PC-9 (cell line): ENCODE measurements around the gene SNTN. TPM values are rescaled to one million over a fixed set of nuclear protein-coding genes. Genes with fewer than 3 reads are reported as not detected.
A peak's percentile ranks its signal among the peaks of the same experiment; 100 is the strongest.

Source experiments
- BruUV-seq: library from RNA; stranded (reverse); fragments of 400-500 nt; replicated peaks from 2 replicates; lab custom pipeline; 2021; lab: Mats Ljungman, UMichigan
- CTCF ChIA-PET: fragments of 300-600 bp; sonication (Branson Sonifier 250); formaldehyde crosslinking; loops from one replicate; lab custom pipeline; 2022; ENCODE audit warnings: antibody characterized with exemption; lab: Charles Lee
- POLR2A ChIA-PET: fragments of 300-600 bp; sonication (Branson Sonifier 250); formaldehyde crosslinking; loops from one replicate; lab custom pipeline; 2022; ENCODE audit warnings: antibody characterized with exemption; ENCODE audit not compliant: unreplicated experiment; lab: Charles Lee
- DNase-seq, 2 experiments: peaks; one replicate each; pipeline versions ENCODE4 v3.0.0 to v3.0.0-alpha.2; 2015 to 2022; ENCODE audit warnings: mixed read lengths in 1 of 2
- H2AFZ ChIP-seq: fragments of 200-600 bp; sonication (generic); 2 replicates; pipeline ENCODE4 v1.8.1; 2017; ENCODE audit warnings: antibody characterized with exemption
- H3F3A ChIP-seq: fragments of 200-600 bp; sonication (generic); 2 replicates; pipeline ENCODE4 v1.8.1; 2017; ENCODE audit warnings: antibody characterized with exemption, mild to moderate bottlenecking, low read depth; ENCODE audit not compliant: insufficient read depth
- H3K27ac ChIP-seq: fragments of 200-600 bp; sonication (generic); 2 replicates; pipeline ENCODE4 v1.6.1; 2016; ENCODE audit warnings: mixed run types
- H3K27me3 ChIP-seq: fragments of 200-600 bp; sonication (generic); 2 replicates; pipeline ENCODE4 v1.6.1; 2016; ENCODE audit warnings: low read depth, mixed run types; ENCODE audit not compliant: insufficient read depth
- H3K36me3 ChIP-seq: fragments of 200-600 bp; sonication (generic); 2 replicates; pipeline ENCODE4 v1.6.1; 2016; ENCODE audit warnings: low read depth, mixed run types
- H3K4me1 ChIP-seq: fragments of 200-600 bp; sonication (generic); replicated peaks from 2 replicates; pipeline ENCODE4 v1.6.1; 2016; ENCODE audit warnings: mixed run types; ENCODE audit not compliant: insufficient read depth
- H3K4me2 ChIP-seq: fragments of 200-600 bp; sonication (generic); 2 replicates; pipeline ENCODE4 v1.6.1; 2017; ENCODE audit warnings: mixed run types
- H3K4me3 ChIP-seq: fragments of 200-600 bp; sonication (generic); 2 replicates; pipeline ENCODE4 v1.6.1; 2016; ENCODE audit warnings: mixed run types
- H3K79me2 ChIP-seq: fragments of 200-600 bp; sonication (generic); 2 replicates; pipeline ENCODE4 v1.6.1; 2017; ENCODE audit warnings: low read depth, mixed run types
- H3K9me2 ChIP-seq: fragments of 200-600 bp; sonication (generic); 2 replicates; pipeline ENCODE4 v1.8.1; 2017; ENCODE audit warnings: mild to moderate bottlenecking; ENCODE audit not compliant: insufficient read depth
- H3K9me3 ChIP-seq: fragments of 200-600 bp; sonication (generic); 2 replicates; pipeline ENCODE4 v1.8.1; 2016; ENCODE audit warnings: low read depth; ENCODE audit not compliant: insufficient read depth
- H4K20me1 ChIP-seq: fragments of 200-600 bp; sonication (generic); 2 replicates; pipeline ENCODE4 v1.8.1; 2017; ENCODE audit not compliant: insufficient read depth
- CTCF ChIP-seq: fragments of 200-600 bp; sonication (generic); conservative IDR thresholded peaks from 2 replicates; pipeline ENCODE4 v1.6.1; 2017; ENCODE audit warnings: mixed run types, antibody characterized with exemption, mild to moderate bottlenecking, moderate library complexity
- EZH2 ChIP-seq: fragments of 200-600 bp; sonication (generic); IDR thresholded peaks from 2 replicates; pipeline ENCODE4 v1.8.0; 2017; ENCODE audit warnings: antibody characterized with exemption, low read depth
- intact Hi-C: fragments of 100-400 bp; cut with micrococcal nuclease; formaldehyde crosslinking; loops from one replicate; pipeline ENCODE4 v1.10.0; 2022; ENCODE audit not compliant: unreplicated experiment
- total RNA-seq: library from RNA; stranded (reverse); gene quantifications from 2 replicates; pipeline ENCODE4 v1.2.3, GENCODE V29; 2021

SNTN gene
- total RNA-seq, 1 experiment from 2014 or later = not detected

DNA sequence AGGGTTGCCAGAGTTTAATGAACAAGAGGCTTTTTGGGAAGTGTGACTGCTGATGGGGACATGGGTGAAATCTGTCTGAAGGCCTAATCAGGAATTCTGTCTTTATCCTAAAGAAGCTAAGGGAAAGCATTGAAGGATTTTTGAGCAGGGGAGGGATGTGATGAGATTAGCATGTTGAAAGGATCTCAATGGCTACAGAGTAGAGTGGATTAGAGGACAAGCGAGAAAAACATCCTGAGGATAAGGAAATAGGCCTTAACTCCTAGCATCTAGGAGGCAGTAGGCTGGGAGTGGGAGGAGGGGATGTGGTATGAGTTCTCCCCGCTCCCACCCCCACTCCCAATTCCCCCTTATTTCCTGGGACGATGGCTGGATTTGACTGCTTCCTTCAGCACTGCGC, 35.1 kb upstream of the SNTN start:
- Histone ChIP-seq H2AFZ (no peak overlapping the region), H3K79me2 (no peaks in the 10 kb centered on the region), H3K9me3 (no peaks in the 10 kb centered on the region), H3K27ac (no peak overlapping the region), H3K27me3 (no peaks in the 10 kb centered on the region; the same call in 1 of the 2 replicates), H3K4me3 (no peak overlapping the region), H4K20me1 (no peaks in the 10 kb centered on the region), H3F3A (no peaks in the 10 kb centered on the region), H3K4me1 (no peaks in the 10 kb centered on the region), H3K4me2 (no peak overlapping the region), H3K9me2 (no peaks in the 10 kb centered on the region), H3K36me3 (no peaks in the 10 kb centered on the region)
- no TSS peak for BruUV-seq
- intact Hi-C loops = no loop called here
- ChIA-PET CTCF (no interaction called here), POLR2A (interaction anchor here (0.7 kb wide), 1 partner anchor 111 kb away, joined by 7 read pairs; no protein-coding TSS in a partner anchor)
- DNase-seq = no peak
- TF ChIP-seq CTCF (no peak), EZH2 (no peak)

DNA sequence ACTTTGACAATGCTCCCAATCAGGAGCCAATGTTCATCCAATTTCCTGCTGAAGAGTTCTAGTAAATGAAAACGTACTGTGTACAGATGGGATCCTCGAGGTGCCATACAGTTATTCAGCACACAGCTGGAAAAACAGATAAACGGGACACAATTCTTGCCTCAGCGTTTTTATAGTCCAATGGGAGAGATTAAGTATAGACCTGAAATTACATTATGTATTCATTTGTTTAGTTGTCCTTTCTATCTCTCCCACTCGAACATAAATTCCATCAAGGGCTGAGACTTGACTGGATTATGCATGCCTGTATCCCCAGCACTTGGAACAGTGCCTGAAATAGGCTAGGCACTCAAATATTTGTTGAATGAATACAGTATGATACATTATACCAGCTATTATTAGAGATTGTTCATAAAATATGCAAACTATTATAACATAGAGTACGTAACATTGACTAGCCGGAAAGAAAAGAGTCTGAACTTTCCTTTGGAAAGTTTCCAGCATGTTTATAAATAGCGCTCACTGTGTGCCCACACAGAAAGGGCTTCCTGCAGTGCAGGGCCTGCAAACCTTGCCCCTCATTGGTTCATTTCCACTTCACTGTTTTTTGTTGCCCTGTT, 27.4 kb upstream of the SNTN start:
- no peaks in the 10 kb centered on the region for H3K9me2 ChIP-seq
- POLR2A ChIA-PET = no interaction called here
- H3K36me3 ChIP-seq = no peaks in the 10 kb centered on the region
- TF ChIP-seq EZH2 (no peak), CTCF (no peak)
- BruUV-seq = no TSS peak
- H4K20me1 ChIP-seq = no peaks in the 10 kb centered on the region
- H3K4me1 ChIP-seq = no peaks in the 10 kb centered on the region
- no peak overlapping the region for H3K4me2 ChIP-seq
- H3K27me3 ChIP-seq = no peaks in the 10 kb centered on the region
- intact Hi-C loops = no loop called here
- no peak overlapping the region for H2AFZ ChIP-seq
- CTCF ChIA-PET = no interaction called here
- no peaks in the 10 kb centered on the region for H3K79me2 ChIP-seq
- DNase-seq = peak in 1 of 2 experiments; percentile 37
- H3K9me3 ChIP-seq = no peaks in the 10 kb centered on the region
- no peak overlapping the region for H3K27ac ChIP-seq
- H3F3A ChIP-seq = no peaks in the 10 kb centered on the region
- no peak overlapping the region for H3K4me3 ChIP-seq

DNA sequence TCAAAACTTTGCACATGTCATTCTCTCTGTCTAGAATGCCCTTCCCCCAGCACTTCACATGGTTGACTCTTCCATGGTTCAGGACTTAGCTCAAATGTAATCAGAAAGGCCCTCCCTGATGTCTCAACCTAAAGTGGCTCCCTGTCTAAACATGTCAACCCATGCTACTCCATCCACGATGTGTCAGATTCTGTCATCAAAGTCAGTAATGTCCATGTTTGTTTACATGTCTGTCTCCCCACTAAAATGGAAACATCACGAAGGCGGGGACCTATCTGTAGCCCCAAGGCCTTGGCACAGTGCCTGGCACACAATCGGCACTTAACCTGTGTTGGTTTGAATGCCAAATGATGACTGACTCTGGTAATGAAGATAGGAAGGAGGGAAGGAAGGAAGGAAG, 20.8 kb upstream of the SNTN start:
- ChIA-PET CTCF (no interaction called here), POLR2A (no interaction called here)
- Histone ChIP-seq H3K9me3 (no peaks in the 10 kb centered on the region), H3F3A (no peaks in the 10 kb centered on the region), H3K4me3 (no peak overlapping the region), H3K4me1 (no peaks in the 10 kb centered on the region), H3K9me2 (no peaks in the 10 kb centered on the region), H4K20me1 (no peaks in the 10 kb centered on the region), H3K79me2 (no peaks in the 10 kb centered on the region), H3K4me2 (no peak overlapping the region), H3K27ac (no peak overlapping the region), H3K27me3 (0 out of 2 replicates have a peak, but pooled peaks cover 6% of the 10 kb centered on the region), H3K36me3 (no peaks in the 10 kb centered on the region), H2AFZ (no peak overlapping the region)
- no peak for DNase-seq
- no peak for TF ChIP-seq EZH2
- no peak for TF ChIP-seq CTCF
- no TSS peak for BruUV-seq
- intact Hi-C loops = no loop called here
